ENCODE results near the gene NCOA3.

DNA sequence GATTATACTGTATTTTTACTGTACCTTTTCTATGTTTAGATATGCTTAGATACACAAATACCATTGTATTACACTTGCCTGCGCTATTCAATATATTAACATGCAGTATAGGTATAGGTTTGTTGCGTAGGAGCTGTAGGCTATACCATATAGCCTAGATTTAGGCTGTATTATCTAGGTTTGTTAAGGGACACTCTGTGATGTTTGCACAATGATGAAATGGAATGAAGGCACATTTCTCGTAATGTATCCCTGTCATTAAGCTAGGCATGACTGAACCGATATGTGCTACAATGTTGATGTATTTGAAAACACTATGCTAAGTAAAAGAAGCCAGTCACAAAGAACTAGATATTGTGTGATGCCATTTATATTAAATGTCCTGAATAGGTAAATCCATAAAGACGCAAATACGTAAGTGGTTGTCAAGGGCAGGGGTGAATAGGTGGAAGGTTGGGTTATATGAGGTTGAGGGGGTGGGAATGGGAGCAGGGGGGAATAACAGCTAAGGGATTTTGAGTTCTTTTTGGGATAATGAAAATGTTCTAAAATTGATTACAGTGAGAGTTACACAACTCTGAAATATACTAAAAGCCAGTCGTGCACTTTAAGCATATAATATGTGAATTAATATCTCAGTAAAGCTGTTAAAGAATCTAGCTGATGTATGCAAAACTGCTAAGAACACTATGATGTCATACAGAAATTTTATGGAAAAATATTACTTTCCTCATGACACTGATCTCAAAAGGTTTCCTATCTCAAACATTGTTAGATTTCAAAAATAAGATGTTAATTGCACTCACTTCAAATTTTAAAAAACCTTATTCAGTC is 97.4 kb downstream of the NCOA3 start:
- TF ChIP-seq CTCF (conservative IDR thresholded peaks at IDR 0.05; ENCODE audit: low read depth, low read length) (no peak), EZH2phosphoT487 (IDR thresholded peaks at IDR 0.05; ENCODE audit: borderline replicate concordance, low read length) (no peak), EZH2 (IDR thresholded peaks at IDR 0.05; ENCODE audit: low read length, unreplicated experiment) (no peak)
